CD8-positive, alpha-beta memory T cell (primary cell): ENCODE measurements around the gene BRD3OS. TPM values are rescaled to one million over a fixed set of nuclear protein-coding genes. Genes with fewer than 3 reads are reported as not detected.
A peak's percentile ranks its signal among the peaks of the same experiment; 100 is the strongest.
"Not testable (repeated sequence)": the region's sequence is repeated elsewhere in the genome, so short reads cannot be mapped to it uniquely, and the experiment has no call there.

Experiments
- CTCF ChIA-PET: fragments of 350-600 bp; sonication (Branson Sonifier 250); formaldehyde crosslinking; loops from one replicate; lab custom pipeline; 2021; ENCODE audit warnings: antibody characterized with exemption; lab: Charles Lee
- POLR2A ChIA-PET: fragments of 350-600 bp; sonication (Branson Sonifier 250); formaldehyde crosslinking; loops from one replicate; lab custom pipeline; 2021; ENCODE audit warnings: antibody characterized with exemption; lab: Charles Lee
- DNase-seq, 5 donors: peaks; one replicate each; pipeline versions ENCODE4 v3.0.0 to v3.0.0-alpha.2; 2020 to 2022; ENCODE audit warnings: mixed read lengths in 1 of 5
- H3K27ac ChIP-seq: one replicate; pipeline ENCODE4 v1.7.0; 2013; ENCODE audit warnings: low read depth, mild to moderate bottlenecking, low read length, moderate library complexity
- H3K27me3 ChIP-seq: 2 replicates; pipeline ENCODE4 v1.7.0; 2013; ENCODE audit warnings: low read length, mild to moderate bottlenecking; ENCODE audit not compliant: insufficient read depth, poor library complexity, severe bottlenecking
- H3K36me3 ChIP-seq: 2 replicates; pipeline ENCODE4 v1.7.0; 2013; ENCODE audit warnings: mild to moderate bottlenecking, low read length, moderate library complexity; ENCODE audit not compliant: insufficient read depth
- H3K4me1 ChIP-seq: 2 replicates; pipeline ENCODE4 v1.7.0; 2013; ENCODE audit warnings: mild to moderate bottlenecking, low read length, moderate library complexity; ENCODE audit not compliant: insufficient read depth
- H3K4me3 ChIP-seq: 2 replicates; pipeline ENCODE4 v1.7.0; 2013; ENCODE audit warnings: mild to moderate bottlenecking, low read length
- H3K9me3 ChIP-seq: 2 replicates; pipeline ENCODE4 v1.7.0; 2013; ENCODE audit warnings: mild to moderate bottlenecking, low read length
- H3K27ac Mint-ChIP-seq, 8 donors: one replicate each; pipeline ENCODE4 v1.8.0; 2020 to 2021; ENCODE audit warnings: mixed read lengths in 8 of 8, mild to moderate bottlenecking in 6 of 8, inconsistent platforms in 3 of 8, moderate library complexity in 3 of 8
- H3K27me3 Mint-ChIP-seq, 2 donors: one replicate each; pipeline ENCODE4 v1.8.0; 2020 to 2021; ENCODE audit warnings: mixed read lengths in 2 of 2, mild to moderate bottlenecking in 1 of 2, moderate library complexity in 1 of 2
- H3K36me3 Mint-ChIP-seq, 3 donors: one replicate each; pipeline ENCODE4 v1.8.0; 2020 to 2021; ENCODE audit warnings: mixed read lengths in 3 of 3, inconsistent platforms in 1 of 3, mild to moderate bottlenecking in 1 of 3
- H3K4me1 Mint-ChIP-seq, 3 donors: one replicate each; pipeline ENCODE4 v1.8.0; 2020 to 2021; ENCODE audit warnings: mixed read lengths in 3 of 3, inconsistent platforms in 1 of 3, mild to moderate bottlenecking in 1 of 3
- H3K4me3 Mint-ChIP-seq, 7 donors: one replicate each; pipeline ENCODE4 v1.8.0; 2020 to 2021; ENCODE audit warnings: mixed read lengths in 7 of 7, mild to moderate bottlenecking in 6 of 7, moderate library complexity in 4 of 7, inconsistent platforms in 2 of 7
- H3K9me3 Mint-ChIP-seq, 5 donors: one replicate each; pipeline ENCODE4 v1.8.0; 2020 to 2022; ENCODE audit warnings: mixed read lengths in 5 of 5, mild to moderate bottlenecking in 3 of 5, moderate library complexity in 2 of 5, inconsistent platforms in 1 of 5
- polyA plus RNA-seq: library from polyadenylated mRNA; unstranded; fragments of 300-500 nt; fragmentation: Illumina TruSeq; gene quantifications from one replicate; pipeline ENCODE4 v1.2.3, GENCODE V29; 2021
- total RNA-seq, 2 experiments: library from RNA; stranded (reverse); gene quantifications; one replicate each; pipeline ENCODE4 v1.2.3, GENCODE V29; 2021

BRD3OS gene
- total and polyA plus RNA-seq, 3 experiments from 2014 or later: 15.4 to 26.2 (median 15.4) TPM

- no peak overlapping the region for H3K27ac Mint-ChIP-seq
- H3K27me3 ChIP-seq: no peaks in the 10 kb centered on the region
- no peaks in the 10 kb centered on the region for H3K4me1 ChIP-seq
- no peak overlapping the region for H3K4me3 ChIP-seq
- peaks cover 0 to 3% (median 0%) of the 10 kb centered on the region in 3 donors for H3K4me1 Mint-ChIP-seq
- no peaks in the 10 kb centered on the region for H3K36me3 ChIP-seq
- H3K27me3 Mint-ChIP-seq: peaks cover 10 to 11% of the 10 kb centered on the region in 2 donors
- no peak overlapping the region for H3K27ac ChIP-seq
- CTCF ChIA-PET: no interaction called here
- POLR2A ChIA-PET: no interaction called here
- no peak overlapping the region for H3K4me3 Mint-ChIP-seq
- peak in 1 of 5 donors; percentile 20 for DNase-seq
- H3K36me3 Mint-ChIP-seq: peaks cover 0 to 2% (median 0%) of the 10 kb centered on the region in 3 donors
- no peaks in the 10 kb centered on the region for H3K9me3 Mint-ChIP-seq
- H3K9me3 ChIP-seq: no peaks in the 10 kb centered on the region
These were observed 38.4 kb upstream of the BRD3OS start for GRCh38 chr9:133986774-133987445.

- Mint-ChIP-seq H3K27me3 (peaks cover 10 to 11% of the 10 kb centered on the region in 2 donors), H3K36me3 (peaks cover 0 to 2% (median 0%) of the 10 kb centered on the region in 3 donors), H3K27ac (no peak overlapping the region), H3K9me3 (no peaks in the 10 kb centered on the region), H3K4me3 (peak overlapping the region in 1 of 7 donors; percentile 76), H3K4me1 (peaks cover 0 to 3% (median 0%) of the 10 kb centered on the region in 3 donors)
- Histone ChIP-seq H3K4me3 (no peak overlapping the region), H3K36me3 (no peaks in the 10 kb centered on the region), H3K9me3 (no peaks in the 10 kb centered on the region), H3K27me3 (no peaks in the 10 kb centered on the region), H3K4me1 (no peaks in the 10 kb centered on the region), H3K27ac (no peak overlapping the region)
- POLR2A ChIA-PET: no interaction called here
- DNase-seq: peak in 1 of 5 donors; percentile 19
- CTCF ChIA-PET: no interaction called here
These were observed 37.9 kb upstream of the BRD3OS start for GRCh38 chr9:133987446-133987788.

- H3K27me3 Mint-ChIP-seq: peaks cover 10 to 11% of the 10 kb centered on the region in 2 donors
- H3K9me3 Mint-ChIP-seq: no peaks in the 10 kb centered on the region
- peaks cover 2% of the 10 kb centered on the region for H3K4me1 ChIP-seq
- no peak overlapping the region for H3K27ac ChIP-seq
- peaks cover 0 to 4% (median 0%) of the 10 kb centered on the region in 3 donors for H3K4me1 Mint-ChIP-seq
- peak overlapping the region in 2 of 7 donors; percentile 65 to 76 for H3K4me3 Mint-ChIP-seq
- no peaks in the 10 kb centered on the region for H3K36me3 ChIP-seq
- H3K27ac Mint-ChIP-seq: no peak overlapping the region
- ChIA-PET CTCF (no interaction called here), POLR2A (no interaction called here)
- no peak overlapping the region for H3K4me3 ChIP-seq
- H3K36me3 Mint-ChIP-seq: peaks cover 0 to 2% (median 0%) of the 10 kb centered on the region in 3 donors
- no peaks in the 10 kb centered on the region for H3K9me3 ChIP-seq
- peak in 1 of 5 donors; percentile 19 for DNase-seq
- H3K27me3 ChIP-seq: no peaks in the 10 kb centered on the region
These were observed 37.2 kb upstream of the BRD3OS start for GRCh38 chr9:133987946-133988665.

DNA sequence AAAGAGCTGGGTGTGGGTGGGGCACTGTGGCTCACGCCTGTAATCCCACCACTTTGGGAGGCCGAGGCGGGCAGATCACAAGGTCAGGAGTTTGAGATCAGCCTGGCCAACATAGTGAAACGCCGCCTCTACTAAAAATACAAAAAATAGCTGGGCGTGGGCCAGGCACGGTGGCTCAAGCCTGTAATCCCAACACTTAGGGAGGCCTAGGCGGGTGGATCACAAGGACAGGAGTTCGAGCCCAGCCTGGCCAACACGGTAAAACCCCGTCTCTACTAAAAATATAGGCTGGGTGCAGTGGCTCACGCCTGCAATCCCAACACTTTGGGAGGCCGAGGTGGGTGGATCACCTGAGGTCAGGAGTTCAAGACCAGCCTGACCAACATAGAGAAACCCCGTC lies 36.5 kb upstream of the BRD3OS start:
- H3K9me3 ChIP-seq, H3K27ac ChIP-seq, H3K27ac Mint-ChIP-seq, H3K4me1 Mint-ChIP-seq, POLR2A ChIA-PET, H3K4me1 ChIP-seq, H3K36me3 ChIP-seq, H3K36me3 Mint-ChIP-seq, H3K9me3 Mint-ChIP-seq, H3K4me3 ChIP-seq, H3K27me3 ChIP-seq: not testable (repeated sequence)
- Mint-ChIP-seq H3K4me3 (peak overlapping the region in 2 of 7 donors; percentile 70 to 76), H3K27me3 (peaks cover 10 to 11% of the 10 kb centered on the region in 2 donors)
- CTCF ChIA-PET: interaction anchor here (0.7 kb wide), 1 partner anchor 427 kb away, joined by 3 read pairs; no protein-coding TSS in a partner anchor
- peak in 1 of 5 donors; percentile 20 for DNase-seq

GRCh38 chr9:133989625-133990365 lies 35.5 kb upstream of the BRD3OS start:
- Mint-ChIP-seq H3K4me1 (peaks cover 0 to 15% (median 1%) of the 10 kb centered on the region in 3 donors), H3K27ac (peak overlapping the region in 1 of 8 donors; percentile 57), H3K27me3 (peaks cover 10 to 11% of the 10 kb centered on the region in 2 donors), H3K4me3 (peak overlapping the region in 4 of 7 donors; percentile 30 to 69 (median 53)), H3K36me3 (peaks cover 0 to 2% (median 0%) of the 10 kb centered on the region in 3 donors), H3K9me3 (no peaks in the 10 kb centered on the region)
- Histone ChIP-seq H3K4me1 (peaks cover 11% of the 10 kb centered on the region), H3K4me3 (no peak overlapping the region), H3K9me3 (no peaks in the 10 kb centered on the region), H3K36me3 (no peaks in the 10 kb centered on the region), H3K27me3 (no peaks in the 10 kb centered on the region), H3K27ac (no peak overlapping the region)
- ChIA-PET POLR2A (no interaction called here), CTCF (interaction anchor here (0.7 kb wide), 2 partner anchors 428 to 467 kb away, joined by 3 read pairs; no protein-coding TSS in a partner anchor)
- no peak for DNase-seq

GRCh38 chr9:133990366-133991213 lies 34.7 kb upstream of the BRD3OS start:
- peak overlapping the region; percentile 40 to 81 (median 64) for H3K4me3 Mint-ChIP-seq
- Histone ChIP-seq H3K36me3 (no peaks in the 10 kb centered on the region), H3K9me3 (no peaks in the 10 kb centered on the region), H3K27ac (no peak overlapping the region), H3K4me1 (peaks cover 11% of the 10 kb centered on the region), H3K4me3 (no peak overlapping the region), H3K27me3 (no peaks in the 10 kb centered on the region)
- no peak for DNase-seq
- no peak overlapping the region for H3K27ac Mint-ChIP-seq
- POLR2A ChIA-PET: no interaction called here
- H3K4me1 Mint-ChIP-seq: peaks cover 0 to 15% (median 1%) of the 10 kb centered on the region in 3 donors
- CTCF ChIA-PET: no interaction called here
- peaks cover 0 to 2% (median 0%) of the 10 kb centered on the region in 3 donors for H3K36me3 Mint-ChIP-seq
- H3K27me3 Mint-ChIP-seq: peaks cover 10 to 11% of the 10 kb centered on the region in 2 donors
- H3K9me3 Mint-ChIP-seq: no peaks in the 10 kb centered on the region

GRCh38 chr9:133991214-133991921 lies 33.9 kb upstream of the BRD3OS start:
- Mint-ChIP-seq H3K4me3 (peak overlapping the region in 6 of 7 donors; percentile 43 to 81 (median 67)), H3K36me3 (no peaks in the 10 kb centered on the region), H3K27ac (no peak overlapping the region), H3K27me3 (peaks cover 10 to 11% of the 10 kb centered on the region in 2 donors), H3K4me1 (peaks cover 0 to 15% (median 1%) of the 10 kb centered on the region in 3 donors), H3K9me3 (no peaks in the 10 kb centered on the region)
- DNase-seq: no peak
- Histone ChIP-seq H3K27me3 (no peaks in the 10 kb centered on the region), H3K36me3 (no peaks in the 10 kb centered on the region), H3K9me3 (no peaks in the 10 kb centered on the region), H3K4me3 (no peak overlapping the region), H3K4me1 (peaks cover 11% of the 10 kb centered on the region), H3K27ac (no peak overlapping the region)
- ChIA-PET POLR2A (no interaction called here), CTCF (no interaction called here)
